Activated CD4-positive, alpha-beta memory T cell treated with anti-CD3 and anti-CD28 coated beads, Interleukin-2, amount 10 ng/mL, durations not matched to agents 7 days and 5 days (primary cell): ENCODE results near the gene PCSK9. TPM values are rescaled to one million over a fixed set of nuclear protein-coding genes. Genes with fewer than 3 reads are reported as not detected.

ENCODE experiments used
- CTCF ChIA-PET: fragments of 350-600 bp; sonication (Branson Sonifier 250); formaldehyde crosslinking; loops from one replicate; lab custom pipeline; 2021; ENCODE audit warnings: antibody characterized with exemption, inconsistent platforms; lab: Charles Lee
- POLR2A ChIA-PET: fragments of 350-600 bp; sonication (Branson Sonifier 250); formaldehyde crosslinking; loops from one replicate; lab custom pipeline; 2021; ENCODE audit warnings: antibody characterized with exemption; lab: Charles Lee
- DNase-seq: peaks from one replicate; pipeline ENCODE4 v3.0.0-alpha.2; 2020
- H3K27ac Mint-ChIP-seq: one replicate; pipeline ENCODE4 v1.8.0; 2021; ENCODE audit warnings: mild to moderate bottlenecking, mixed read lengths
- H3K27me3 Mint-ChIP-seq: one replicate; pipeline ENCODE4 v1.8.0; 2021; ENCODE audit warnings: mixed read lengths
- H3K36me3 Mint-ChIP-seq: one replicate; pipeline ENCODE4 v1.8.0; 2021; ENCODE audit warnings: low read depth, mixed read lengths
- H3K4me1 Mint-ChIP-seq: one replicate; pipeline ENCODE4 v1.8.0; 2021; ENCODE audit warnings: mixed read lengths
- H3K4me3 Mint-ChIP-seq: one replicate; pipeline ENCODE4 v1.8.0; 2021; ENCODE audit warnings: mild to moderate bottlenecking, mixed read lengths
- H3K9me3 Mint-ChIP-seq: one replicate; pipeline ENCODE4 v1.8.0; 2021; ENCODE audit warnings: mixed read lengths
- total RNA-seq, 2 experiments: library from RNA; stranded (reverse); gene quantifications; one replicate each; pipeline ENCODE4 v1.2.3, GENCODE V29; 2021

Gene PCSK9
- total RNA-seq, result under 1 TPM; 0.05 to 0.18 TPM

- peaks cover 66% of the 10 kb centered on the region for H3K27me3 Mint-ChIP-seq
- H3K36me3 Mint-ChIP-seq, result no peaks in the 10 kb centered on the region
These were observed at the start of gene PCSK9 for GRCh38 chr1:55039342-55040082. PCSK9 (plus strand) TSS chr1:55039548; CDS start chr1:55039838, 290 bp downstream.

GRCh38 chr1:54989968-54990810, 49.2 kb upstream of the PCSK9 start:
- no peaks in the 10 kb centered on the region for H3K9me3 Mint-ChIP-seq
- peaks cover 4% of the 10 kb centered on the region for H3K27me3 Mint-ChIP-seq
- POLR2A ChIA-PET, result no interaction called here
- H3K36me3 Mint-ChIP-seq, result no peaks in the 10 kb centered on the region
- H3K27ac Mint-ChIP-seq, result no peak overlapping the region
- H3K4me3 Mint-ChIP-seq, result no peak overlapping the region
- CTCF ChIA-PET, result interaction anchor here (1.1 to 2.9 kb wide), 2 partner anchors 40 to 45 kb away, joined by 3 to 12 read pairs; no protein-coding TSS in a partner anchor
- peaks cover 16% of the 10 kb centered on the region for H3K4me1 Mint-ChIP-seq
- no peak for DNase-seq

More at GRCh38 chr1:55039342-55040082, at the start of gene PCSK9:
- Mint-ChIP-seq H3K4me3 (no peak within 1 kb of the TSS), H3K9me3 (no peaks in the 10 kb centered on the region), H3K27ac (no peak within 1 kb of the TSS), H3K4me1 (no peaks in the 10 kb centered on the region)
- ChIA-PET CTCF (interaction anchor here (1.0 kb wide), 1 partner anchor 94 kb away, joined by 3 read pairs; no protein-coding TSS in a partner anchor), POLR2A (no interaction called here)
- DNase-seq, result no peak

DNA sequence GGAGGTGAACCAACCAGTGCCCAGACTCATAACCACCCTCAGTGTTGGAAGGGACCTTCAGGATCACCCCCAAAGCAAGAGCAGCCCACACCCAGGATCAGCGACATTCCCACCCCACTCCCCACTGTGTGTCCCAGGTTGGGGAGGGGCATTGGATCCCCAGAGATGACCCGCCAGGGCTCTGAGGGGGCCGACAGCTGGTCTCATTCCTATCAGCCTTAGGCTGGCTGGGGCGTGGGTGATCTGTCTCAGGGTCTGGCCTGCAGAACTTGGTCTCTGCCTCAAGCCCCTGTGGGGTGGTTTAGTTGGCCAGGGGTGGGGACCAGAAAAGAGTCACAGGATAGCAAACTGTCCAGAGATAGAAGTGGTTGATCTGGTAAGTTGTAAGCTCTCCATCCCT, 48.4 kb upstream of the PCSK9 start:
- POLR2A ChIA-PET, result no interaction called here
- peaks cover 9% of the 10 kb centered on the region for H3K27me3 Mint-ChIP-seq
- H3K9me3 Mint-ChIP-seq, result no peaks in the 10 kb centered on the region
- H3K4me1 Mint-ChIP-seq, result peaks cover 23% of the 10 kb centered on the region
- no peaks in the 10 kb centered on the region for H3K36me3 Mint-ChIP-seq
- CTCF ChIA-PET, result interaction anchor here (2.5 to 2.9 kb wide), 2 partner anchors 40 to 46 kb away, joined by 12 to 14 read pairs; no protein-coding TSS in a partner anchor
- H3K4me3 Mint-ChIP-seq, result no peak overlapping the region
- no peak overlapping the region for H3K27ac Mint-ChIP-seq
- no peak for DNase-seq

GRCh38 chr1:54991939-54992338, 47.4 kb upstream of the PCSK9 start:
- ChIA-PET CTCF (interaction anchor here (1.8 to 2.5 kb wide), 2 partner anchors 42 to 47 kb away, joined by 12 to 14 read pairs; no protein-coding TSS in a partner anchor), POLR2A (no interaction called here)
- no peaks in the 10 kb centered on the region for H3K36me3 Mint-ChIP-seq
- peaks cover 33% of the 10 kb centered on the region for H3K4me1 Mint-ChIP-seq
- peaks cover 15% of the 10 kb centered on the region for H3K27me3 Mint-ChIP-seq
- H3K9me3 Mint-ChIP-seq, result no peaks in the 10 kb centered on the region
- no peak overlapping the region for H3K27ac Mint-ChIP-seq
- no peak overlapping the region for H3K4me3 Mint-ChIP-seq
- no peak for DNase-seq

GRCh38 chr1:54993140-54993539, 46.2 kb upstream of the PCSK9 start:
- Mint-ChIP-seq H3K27me3 (peaks cover 25% of the 10 kb centered on the region), H3K27ac (no peak overlapping the region), H3K4me1 (peaks cover 39% of the 10 kb centered on the region), H3K9me3 (no peaks in the 10 kb centered on the region), H3K4me3 (no peak overlapping the region), H3K36me3 (no peaks in the 10 kb centered on the region)
- POLR2A ChIA-PET, result no interaction called here
- no peak for DNase-seq
- CTCF ChIA-PET, result interaction anchor here (0.5 to 2.5 kb wide), 4 partner anchors 43 to 316 kb away, joined by 3 to 14 read pairs (median 8); no protein-coding TSS in a partner anchor

GRCh38 chr1:54994355-54994990, 44.9 kb upstream of the PCSK9 start:
- Mint-ChIP-seq H3K27me3 (peaks cover 35% of the 10 kb centered on the region), H3K9me3 (no peaks in the 10 kb centered on the region), H3K4me1 (peaks cover 39% of the 10 kb centered on the region), H3K4me3 (no peak overlapping the region), H3K36me3 (no peaks in the 10 kb centered on the region), H3K27ac (peak overlapping the region; percentile 94)
- ChIA-PET CTCF (interaction anchor here (10.4 kb wide), 1 partner anchor 46 kb away, joined by 353 read pairs; no protein-coding TSS in a partner anchor), POLR2A (no interaction called here)
- DNase-seq, result no peak

DNA sequence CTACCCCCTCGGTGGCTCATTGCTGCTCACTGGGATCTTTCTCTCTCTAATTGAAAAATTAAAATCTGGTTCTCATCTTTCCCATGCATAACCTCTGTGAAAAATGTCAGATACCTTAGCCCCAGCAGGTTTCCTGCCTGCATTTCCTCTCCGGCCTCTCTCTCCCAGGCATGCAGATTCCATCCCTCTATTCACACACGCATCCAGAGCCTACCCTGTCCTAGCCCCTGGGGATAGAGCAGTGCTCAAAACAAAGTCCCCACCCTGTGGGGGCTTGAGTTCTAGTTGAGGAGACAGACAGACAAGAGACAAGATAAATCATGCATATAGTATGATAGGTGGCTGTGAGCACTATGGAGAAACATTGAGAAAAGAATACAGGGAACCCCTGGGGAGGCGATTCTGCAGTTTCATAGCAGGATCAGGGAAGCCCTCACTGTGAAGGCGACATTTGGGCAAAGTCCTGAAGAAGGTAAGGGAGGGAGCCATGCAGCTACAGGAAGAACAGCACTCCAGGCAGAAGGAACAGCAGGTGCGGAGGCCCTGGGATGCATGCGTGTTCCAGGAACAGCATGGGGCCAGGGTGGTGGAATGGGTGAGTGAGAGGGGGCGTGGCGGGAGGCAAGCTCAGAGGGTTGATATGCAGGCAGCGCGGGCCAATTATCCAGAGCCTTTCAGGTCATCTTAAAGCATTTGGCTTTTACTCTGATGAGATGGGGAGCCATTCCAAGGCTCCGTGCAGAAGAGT, 44.2 kb upstream of the PCSK9 start:
- ChIA-PET POLR2A (interaction anchor here (0.7 to 2.3 kb wide), 7 partner anchors 18 to 49 kb away, joined by 3 to 44 read pairs (median 5); no protein-coding TSS in a partner anchor), CTCF (interaction anchor here (0.6 to 10.4 kb wide), 13 partner anchors 17 to 1070 kb away, joined by 3 to 353 read pairs (median 5); partner anchors contain the start of genes DHCR24 and TTC22)
- peak overlapping the region; percentile 94 for H3K27ac Mint-ChIP-seq
- H3K27me3 Mint-ChIP-seq, result peaks cover 39% of the 10 kb centered on the region
- DNase-seq, result no peak
- no peaks in the 10 kb centered on the region for H3K36me3 Mint-ChIP-seq
- H3K4me3 Mint-ChIP-seq, result peak overlapping the region; percentile 51
- peaks cover 39% of the 10 kb centered on the region for H3K4me1 Mint-ChIP-seq
- no peaks in the 10 kb centered on the region for H3K9me3 Mint-ChIP-seq

GRCh38 chr1:54995835-54996234, 43.5 kb upstream of the PCSK9 start:
- no peaks in the 10 kb centered on the region for H3K9me3 Mint-ChIP-seq
- H3K4me3 Mint-ChIP-seq, result peak overlapping the region; percentile 51
- peak overlapping the region; percentile 94 for H3K27ac Mint-ChIP-seq
- peaks cover 39% of the 10 kb centered on the region for H3K4me1 Mint-ChIP-seq
- no peaks in the 10 kb centered on the region for H3K36me3 Mint-ChIP-seq
- ChIA-PET CTCF (interaction anchor here (0.7 to 10.4 kb wide), 20 partner anchors 9 to 342 kb away, joined by 3 to 353 read pairs (median 4); partner anchors contain the start of genes DHCR24 and TTC22), POLR2A (interaction anchor here (0.7 to 2.3 kb wide), 8 partner anchors 19 to 65 kb away, joined by 3 to 44 read pairs (median 4); no protein-coding TSS in a partner anchor)
- peak; percentile 84 for DNase-seq
- peaks cover 39% of the 10 kb centered on the region for H3K27me3 Mint-ChIP-seq

DNA sequence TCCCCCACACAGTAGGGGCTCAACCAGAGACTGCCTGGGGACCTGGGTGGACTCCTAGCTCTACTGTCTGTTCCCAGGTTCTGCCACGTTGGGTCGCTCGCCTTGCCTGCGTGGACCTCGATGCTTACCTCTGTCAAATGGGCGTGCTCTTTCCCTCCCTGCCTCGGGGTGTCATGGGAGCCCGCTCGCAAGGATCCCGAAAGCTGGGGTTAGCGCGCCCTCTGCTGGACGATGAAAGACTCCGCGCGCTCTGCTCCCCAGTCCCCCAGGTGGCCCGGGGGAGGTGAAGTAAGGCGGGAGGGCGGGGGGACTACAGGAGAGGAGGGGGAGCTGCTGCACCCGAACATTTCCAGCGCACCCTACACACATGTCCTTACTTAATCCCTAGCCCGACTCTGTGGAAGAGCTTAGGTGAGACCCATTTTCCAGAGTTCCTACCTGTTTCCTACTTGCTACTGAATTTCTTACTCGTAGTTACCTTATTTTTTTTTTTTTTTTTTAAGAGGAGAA, 42.9 kb upstream of the PCSK9 start:
- H3K4me3 Mint-ChIP-seq, result peak overlapping the region; percentile 51
- ChIA-PET POLR2A (interaction anchor here (0.8 to 2.3 kb wide), 8 partner anchors 18 to 198 kb away, joined by 3 to 44 read pairs (median 4); no protein-coding TSS in a partner anchor), CTCF (interaction anchor here (0.6 to 10.4 kb wide), 25 partner anchors 10 to 1172 kb away, joined by 3 to 353 read pairs (median 4); partner anchors contain the start of genes DHCR24 and TTC22)
- peaks cover 39% of the 10 kb centered on the region for H3K27me3 Mint-ChIP-seq
- peak overlapping the region; percentile 94 for H3K27ac Mint-ChIP-seq
- peak; percentile 90 for DNase-seq
- H3K4me1 Mint-ChIP-seq, result peaks cover 39% of the 10 kb centered on the region
- no peaks in the 10 kb centered on the region for H3K9me3 Mint-ChIP-seq
- H3K36me3 Mint-ChIP-seq, result no peaks in the 10 kb centered on the region

DNA sequence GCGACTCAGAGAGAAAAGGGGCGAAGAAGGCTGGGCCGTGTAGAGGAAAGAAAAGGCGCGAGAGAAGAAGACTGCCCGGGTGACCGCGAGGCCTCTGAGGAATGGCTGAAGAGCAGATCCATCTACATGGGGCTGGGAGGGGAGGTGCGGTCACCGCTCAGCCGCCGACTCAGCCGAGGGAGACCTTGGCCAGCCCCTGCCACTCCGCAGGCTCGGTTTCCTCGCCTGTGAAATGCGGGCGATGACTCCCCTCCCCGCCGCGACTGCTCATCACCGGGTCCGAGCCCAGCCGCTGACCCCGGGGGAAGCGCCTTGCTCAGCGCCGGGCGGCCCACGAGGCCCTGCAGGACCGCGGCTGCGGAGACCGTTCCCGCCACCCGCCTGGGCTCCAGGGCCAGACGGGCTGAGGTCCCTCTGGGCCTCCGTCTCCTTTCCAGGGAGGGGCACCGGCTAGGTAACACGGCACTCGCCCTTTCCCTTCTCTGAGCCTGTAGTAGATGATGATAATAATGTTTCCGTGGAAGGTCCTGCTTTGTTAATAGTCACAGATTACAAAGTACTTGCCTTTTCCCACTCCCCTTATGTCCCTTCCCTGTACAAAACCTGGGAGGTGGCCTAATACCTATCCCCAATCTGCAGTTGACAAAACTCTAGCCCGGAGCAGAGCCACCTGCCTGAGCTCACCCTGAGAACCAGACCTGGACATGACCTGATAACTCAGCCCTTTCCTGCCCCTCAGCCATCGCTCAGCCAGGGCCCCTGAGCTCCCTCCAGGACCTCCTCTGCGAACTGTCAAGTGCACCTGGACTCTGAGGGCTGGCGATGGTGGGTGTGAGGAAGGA, 42.3 kb upstream of the PCSK9 start:
- ChIA-PET CTCF (interaction anchor here (0.6 to 10.4 kb wide), 17 partner anchors 10 to 1173 kb away, joined by 3 to 353 read pairs (median 5); partner anchors contain the start of gene TTC22), POLR2A (interaction anchor here (0.8 to 2.3 kb wide), 5 partner anchors 24 to 198 kb away, joined by 3 to 44 read pairs (median 5); no protein-coding TSS in a partner anchor)
- Mint-ChIP-seq H3K4me3 (no peak overlapping the region), H3K27ac (peak overlapping the region; percentile 34), H3K36me3 (no peaks in the 10 kb centered on the region), H3K9me3 (no peaks in the 10 kb centered on the region), H3K4me1 (peaks cover 39% of the 10 kb centered on the region), H3K27me3 (peaks cover 39% of the 10 kb centered on the region)
- DNase-seq, result peak; percentile 24

DNA sequence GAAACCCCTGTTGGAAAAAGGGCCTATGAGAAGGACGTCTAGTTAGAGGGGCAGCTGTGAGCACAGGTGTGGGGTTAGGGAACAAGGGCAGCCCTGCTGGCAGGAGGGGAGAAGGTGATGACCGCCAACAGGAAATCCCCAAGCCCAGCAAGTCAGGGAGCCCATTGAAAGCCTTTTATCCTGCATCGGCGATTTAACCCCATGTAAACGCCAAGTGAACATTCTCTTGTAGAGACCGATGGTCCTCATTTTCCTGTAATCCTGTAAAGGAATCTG, 41.7 kb upstream of the PCSK9 start:
- H3K9me3 Mint-ChIP-seq, result no peaks in the 10 kb centered on the region
- H3K4me3 Mint-ChIP-seq, result no peak overlapping the region
- no peaks in the 10 kb centered on the region for H3K36me3 Mint-ChIP-seq

More for the DNA sequence above, 41.7 kb upstream of the PCSK9 start:
- no peak for DNase-seq
- Mint-ChIP-seq H3K27ac (no peak overlapping the region), H3K27me3 (peaks cover 39% of the 10 kb centered on the region), H3K4me1 (peaks cover 35% of the 10 kb centered on the region)
- POLR2A ChIA-PET, result no interaction called here
- CTCF ChIA-PET, result interaction anchor here (3.5 to 10.4 kb wide), 2 partner anchors 24 to 49 kb away, joined by 26 to 353 read pairs; no protein-coding TSS in a partner anchor
